Neural progenitor cell (in vitro differentiated cells): ENCODE measurements around the gene UQCR11. TPM values are rescaled to one million over a fixed set of nuclear protein-coding genes. Genes with fewer than 3 reads are reported as not detected.

Experiments used
- DNase-seq: peaks from one replicate; pipeline ENCODE4 v3.0.0-alpha.2; 2016; ENCODE audit warnings: low spot score
- H2AFZ ChIP-seq: fragments of 200-600 bp; sonication (generic); replicated peaks from 2 replicates; pipeline ENCODE4 v1.6.1; 2016; ENCODE audit warnings: antibody characterized with exemption
- H3F3A ChIP-seq: fragments of 200-600 bp; sonication (generic); 2 replicates; pipeline ENCODE4 v1.6.1; 2016; ENCODE audit warnings: antibody characterized with exemption, low read depth
- H3K27ac ChIP-seq: fragments of 200-600 bp; sonication (generic); 2 replicates; pipeline ENCODE4 v1.5.1; 2016; ENCODE audit warnings: mild to moderate bottlenecking
- H3K27me3 ChIP-seq: fragments of 200-600 bp; sonication (generic); 2 replicates; pipeline ENCODE4 v1.6.1; 2016; ENCODE audit warnings: mild to moderate bottlenecking, moderate library complexity
- H3K36me3 ChIP-seq: fragments of 200-600 bp; sonication (generic); 2 replicates; pipeline ENCODE4 v1.5.1; 2016
- H3K4me1 ChIP-seq: fragments of 200-600 bp; sonication (generic); 2 replicates; pipeline ENCODE4 v1.6.1; 2016; ENCODE audit warnings: mixed run types
- H3K4me2 ChIP-seq: fragments of 200-600 bp; sonication (generic); 2 replicates; pipeline ENCODE4 v1.6.1; 2016
- H3K4me3 ChIP-seq: fragments of 200-600 bp; sonication (generic); 2 replicates; pipeline ENCODE4 v1.5.1; 2016
- H3K79me2 ChIP-seq: fragments of 200-600 bp; sonication (generic); 2 replicates; pipeline ENCODE4 v1.6.1; 2016; ENCODE audit warnings: low read depth
- H3K9ac ChIP-seq: fragments of 200-600 bp; sonication (generic); 2 replicates; pipeline ENCODE4 v1.6.1; 2016
- H3K9me3 ChIP-seq: fragments of 200-600 bp; sonication (generic); 2 replicates; pipeline ENCODE4 v1.5.1; 2016; ENCODE audit warnings: low read depth
- H4K20me1 ChIP-seq: fragments of 200-600 bp; sonication (generic); 2 replicates; pipeline ENCODE4 v1.6.1; 2016; ENCODE audit warnings: low read depth
- H3K27ac Mint-ChIP-seq: 3 replicates; pipeline ENCODE4 v1.8.0; 2021; ENCODE audit warnings: mixed read lengths
- H3K27me3 Mint-ChIP-seq: 2 replicates; pipeline ENCODE4 v1.8.0; 2022; ENCODE audit warnings: low read depth, mild to moderate bottlenecking, inconsistent platforms, moderate library complexity, mixed read lengths; ENCODE audit not compliant: insufficient read depth
- H3K36me3 Mint-ChIP-seq: 3 replicates; pipeline ENCODE4 v1.8.0; 2021; ENCODE audit warnings: mixed read lengths
- H3K4me1 Mint-ChIP-seq: 3 replicates; pipeline ENCODE4 v1.8.0; 2021; ENCODE audit warnings: mixed read lengths
- H3K4me3 Mint-ChIP-seq: 3 replicates; pipeline ENCODE4 v1.8.0; 2021; ENCODE audit warnings: mild to moderate bottlenecking, moderate library complexity, mixed read lengths
- H3K9me3 Mint-ChIP-seq: 3 replicates; pipeline ENCODE4 v1.8.0; 2020; ENCODE audit warnings: mixed read lengths
- CTCF ChIP-seq: fragments of 200-600 bp; sonication (generic); IDR thresholded peaks from 2 replicates; pipeline ENCODE4 v1.5.1; 2017; ENCODE audit warnings: antibody characterized with exemption, mild to moderate bottlenecking
- EZH2 ChIP-seq: fragments of 200-600 bp; sonication (generic); IDR thresholded peaks from 2 replicates; pipeline ENCODE4 v1.6.1; 2017; ENCODE audit warnings: antibody characterized with exemption, mild to moderate bottlenecking, moderate library complexity
- EZH2phosphoT487 ChIP-seq: fragments of 200-600 bp; sonication (generic); IDR thresholded peaks from 2 replicates; pipeline ENCODE4 v1.6.1; 2017; ENCODE audit warnings: antibody characterized with exemption
- total RNA-seq: library from RNA; depleted of rRNA; stranded (reverse); fragments of >200 nt; gene quantifications from 2 replicates; pipeline ENCODE4 v1.2.3, GENCODE V29; 2015; ENCODE audit warnings: low replicate concordance

UQCR11 gene
- total RNA-seq, 1 donor from 2014 or later = 37.4 TPM

GRCh38 chr19:1652471-1653299, 47.4 kb upstream of the UQCR11 start, which contains the start of gene TCF3:
Gene TCF3 (minus strand): TSS chr19:1652615. CDS start chr19:1650248, 2,367 bp downstream.
- H3K36me3 ChIP-seq = peaks cover 6% of the 10 kb centered on the region
- DNase-seq = peak; percentile 98
- Mint-ChIP-seq H3K4me1 (peaks cover 11% of the 10 kb centered on the region), H3K4me3 (peak within 1 kb of the TSS; percentile 99), H3K36me3 (peaks cover 4% of the 10 kb centered on the region), H3K27me3 (peaks cover 10% of the 10 kb centered on the region), H3K9me3 (no peaks in the 10 kb centered on the region), H3K27ac (peak within 1 kb of the TSS; percentile 100)
- H3F3A ChIP-seq = peaks cover 16% of the 10 kb centered on the region
- H3K4me3 ChIP-seq = peak within 1 kb of the TSS; percentile 100
- H3K79me2 ChIP-seq = peaks cover 44% of the 10 kb centered on the region
- H4K20me1 ChIP-seq = peaks cover 34% of the 10 kb centered on the region
- TF ChIP-seq CTCF (no peak), EZH2 (peak; percentile 51)
- peak within 1 kb of the TSS; percentile 100 for H3K9ac ChIP-seq
- no peaks in the 10 kb centered on the region for H3K27me3 ChIP-seq
- peaks cover 9% of the 10 kb centered on the region for H3K4me1 ChIP-seq
- peak within 1 kb of the TSS; percentile 98 for H3K4me2 ChIP-seq
- peak within 1 kb of the TSS; percentile 96 for H2AFZ ChIP-seq
- no peaks in the 10 kb centered on the region for H3K9me3 ChIP-seq
- peak within 1 kb of the TSS; percentile 100 for H3K27ac ChIP-seq

DNA sequence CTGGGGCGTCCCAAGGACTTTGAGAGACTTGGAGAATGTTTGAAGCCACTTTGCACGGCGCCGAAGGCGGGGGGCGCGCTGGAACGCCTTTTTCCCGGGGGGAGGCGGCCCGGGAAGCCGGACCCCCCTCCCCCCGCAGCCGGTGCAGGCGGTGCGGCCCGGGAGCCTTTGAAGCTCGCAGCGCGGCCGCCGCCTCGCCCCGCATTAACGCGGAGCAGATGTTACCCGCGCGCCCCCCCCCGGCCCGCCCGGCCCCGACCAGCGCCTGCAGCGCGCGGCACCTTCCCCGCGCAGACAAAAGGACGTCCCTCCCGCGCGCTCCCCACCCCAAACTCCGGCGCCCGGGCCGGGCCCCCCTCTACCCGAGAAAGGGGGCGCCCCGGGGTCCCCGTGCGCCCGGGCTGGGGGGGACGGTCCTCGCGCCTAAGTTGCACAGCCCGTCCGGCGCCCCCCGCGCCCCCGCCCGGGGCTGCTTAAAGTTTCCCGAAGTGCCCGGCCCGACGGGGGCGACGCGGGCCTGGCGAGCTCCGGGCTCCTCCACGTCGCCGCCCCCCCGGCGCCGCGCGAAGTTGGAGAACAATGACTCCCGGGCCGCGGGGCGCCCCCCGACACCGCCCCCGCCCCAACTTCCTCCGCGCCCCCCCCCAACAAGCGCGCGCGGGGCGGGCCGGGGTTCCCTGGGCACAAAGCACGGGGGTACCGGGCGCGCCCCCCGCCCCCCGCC, 46.5 kb upstream of the UQCR11 start:
- Mint-ChIP-seq H3K27me3 (peaks cover 5% of the 10 kb centered on the region), H3K9me3 (no peaks in the 10 kb centered on the region), H3K36me3 (peaks cover 4% of the 10 kb centered on the region), H3K27ac (peak overlapping the region; percentile 100), H3K4me1 (peaks cover 11% of the 10 kb centered on the region), H3K4me3 (peak overlapping the region; percentile 99)
- peak; percentile 79 for DNase-seq
- no peaks in the 10 kb centered on the region for H3K9me3 ChIP-seq
- H3K27ac ChIP-seq = peak overlapping the region; percentile 92
- no peaks in the 10 kb centered on the region for H3K27me3 ChIP-seq
- peaks cover 9% of the 10 kb centered on the region for H3K4me1 ChIP-seq
- H3K9ac ChIP-seq = peak overlapping the region; percentile 86
- peaks cover 43% of the 10 kb centered on the region for H4K20me1 ChIP-seq
- H3K36me3 ChIP-seq = peaks cover 6% of the 10 kb centered on the region
- H3K4me3 ChIP-seq = peak overlapping the region; percentile 100
- H2AFZ ChIP-seq = no peak overlapping the region
- H3K79me2 ChIP-seq = peaks cover 54% of the 10 kb centered on the region
- no peak for TF ChIP-seq CTCF
- TF ChIP-seq EZH2phosphoT487 = no peak
- peak overlapping the region; percentile 98 for H3K4me2 ChIP-seq
- H3F3A ChIP-seq = peaks cover 16% of the 10 kb centered on the region

DNA sequence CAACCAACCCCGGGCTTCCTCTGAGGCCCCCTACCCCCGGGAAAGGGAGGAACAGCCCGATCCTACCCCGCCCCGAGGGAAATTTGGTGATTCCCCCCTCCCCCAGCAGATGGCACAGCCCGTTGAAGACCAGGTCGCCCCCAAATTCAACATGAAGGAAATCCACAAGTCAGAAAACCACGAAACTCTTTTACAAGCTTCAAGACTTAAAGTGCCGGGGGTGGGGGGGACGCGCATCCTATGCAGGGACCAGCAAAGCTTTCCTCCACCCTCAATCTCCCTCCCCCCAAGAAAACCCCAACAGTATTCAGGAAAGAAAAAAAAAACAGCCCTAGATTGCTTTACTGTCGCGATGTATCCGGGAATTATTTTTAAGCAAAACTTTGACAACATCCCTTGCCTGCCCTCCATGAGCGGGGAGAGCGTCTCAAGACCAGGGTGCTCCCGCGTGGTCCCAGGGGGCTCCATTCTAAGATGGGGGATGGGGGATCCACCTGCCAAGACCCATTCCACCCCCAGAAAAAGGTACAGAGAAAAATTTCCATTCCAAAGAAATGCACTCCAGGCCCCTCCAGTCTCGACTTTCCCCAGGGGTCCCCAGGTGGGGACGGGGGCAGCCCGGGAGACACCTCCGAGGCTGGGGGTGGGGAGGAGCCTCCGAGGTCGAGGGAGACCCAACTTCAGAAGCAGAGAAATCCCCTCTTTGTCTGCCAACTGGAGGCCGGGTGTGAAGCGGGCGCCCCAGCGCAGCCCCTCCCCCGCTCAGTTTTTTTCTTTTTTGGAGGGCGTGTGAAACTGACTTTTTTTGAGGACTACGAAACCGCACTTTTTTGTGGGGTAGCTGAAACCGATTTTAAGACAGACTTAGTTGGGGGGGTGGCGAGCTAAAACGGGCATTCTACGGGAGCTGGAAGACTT, 45.6 kb upstream of the UQCR11 start:
- peaks cover 9% of the 10 kb centered on the region for H3K4me1 ChIP-seq
- TF ChIP-seq EZH2phosphoT487 (no peak), EZH2 (no peak), CTCF (peak; percentile 29)
- peaks cover 51% of the 10 kb centered on the region for H4K20me1 ChIP-seq
- peak; percentile 76 for DNase-seq
- peaks cover 16% of the 10 kb centered on the region for H3F3A ChIP-seq
- no peak overlapping the region for H2AFZ ChIP-seq
- H3K27ac ChIP-seq = peak overlapping the region; percentile 92
- H3K27ac Mint-ChIP-seq = peak overlapping the region; percentile 100
- H3K4me1 Mint-ChIP-seq = peaks cover 11% of the 10 kb centered on the region
- peaks cover 6% of the 10 kb centered on the region for H3K36me3 ChIP-seq
- peak overlapping the region; percentile 86 for H3K9ac ChIP-seq
- no peaks in the 10 kb centered on the region for H3K9me3 ChIP-seq
- peaks cover 62% of the 10 kb centered on the region for H3K79me2 ChIP-seq
- peaks cover 4% of the 10 kb centered on the region for H3K27me3 Mint-ChIP-seq
- H3K27me3 ChIP-seq = no peaks in the 10 kb centered on the region
- H3K4me2 ChIP-seq = peak overlapping the region; percentile 98
- peak overlapping the region; percentile 100 for H3K4me3 ChIP-seq
- H3K4me3 Mint-ChIP-seq = peak overlapping the region; percentile 99
- H3K36me3 Mint-ChIP-seq = peaks cover 4% of the 10 kb centered on the region
- no peaks in the 10 kb centered on the region for H3K9me3 Mint-ChIP-seq
